HUES48 (cell line): ENCODE data around the gene GRM4.

ENCODE experiments used
- H3K27ac ChIP-seq: one replicate; pipeline ENCODE4 v1.7.0; 2013; ENCODE audit warnings: low read depth, low read length, inconsistent platforms
- H3K27me3 ChIP-seq: 2 replicates; pipeline ENCODE4 v1.6.1; 2013; ENCODE audit warnings: mild to moderate bottlenecking, low read length; ENCODE audit not compliant: control insufficient read depth, insufficient read depth
- H3K36me3 ChIP-seq: 2 replicates; pipeline ENCODE4 v1.6.1; 2013; ENCODE audit warnings: low read length; ENCODE audit not compliant: control insufficient read depth, insufficient read depth
- H3K4me1 ChIP-seq: 2 replicates; pipeline ENCODE4 v1.6.1; 2013; ENCODE audit warnings: mild to moderate bottlenecking, low read length; ENCODE audit not compliant: control insufficient read depth, insufficient read depth
- H3K4me3 ChIP-seq: 2 replicates; pipeline ENCODE4 v1.5.1; 2013; ENCODE audit warnings: mild to moderate bottlenecking, low read depth, low read length
- H3K9ac ChIP-seq: 2 replicates; pipeline ENCODE4 v1.6.1; 2013; ENCODE audit warnings: mild to moderate bottlenecking, low read depth, low read length, moderate library complexity
- H3K9me3 ChIP-seq: 2 replicates; pipeline ENCODE4 v1.6.1; 2013; ENCODE audit warnings: low read length; ENCODE audit not compliant: control insufficient read depth, insufficient read depth

The GRM4 gene

GRCh38 chr6:34176261-34177031 lies 30.6 kb upstream of the GRM4 start:
- H3K4me1 ChIP-seq = no peaks in the 10 kb centered on the region
- H3K27ac ChIP-seq = no peak overlapping the region
- no peak overlapping the region for H3K9ac ChIP-seq
- H3K9me3 ChIP-seq = no peaks in the 10 kb centered on the region
- no peaks in the 10 kb centered on the region for H3K27me3 ChIP-seq
- no peaks in the 10 kb centered on the region for H3K36me3 ChIP-seq
- H3K4me3 ChIP-seq = no peak overlapping the region

DNA sequence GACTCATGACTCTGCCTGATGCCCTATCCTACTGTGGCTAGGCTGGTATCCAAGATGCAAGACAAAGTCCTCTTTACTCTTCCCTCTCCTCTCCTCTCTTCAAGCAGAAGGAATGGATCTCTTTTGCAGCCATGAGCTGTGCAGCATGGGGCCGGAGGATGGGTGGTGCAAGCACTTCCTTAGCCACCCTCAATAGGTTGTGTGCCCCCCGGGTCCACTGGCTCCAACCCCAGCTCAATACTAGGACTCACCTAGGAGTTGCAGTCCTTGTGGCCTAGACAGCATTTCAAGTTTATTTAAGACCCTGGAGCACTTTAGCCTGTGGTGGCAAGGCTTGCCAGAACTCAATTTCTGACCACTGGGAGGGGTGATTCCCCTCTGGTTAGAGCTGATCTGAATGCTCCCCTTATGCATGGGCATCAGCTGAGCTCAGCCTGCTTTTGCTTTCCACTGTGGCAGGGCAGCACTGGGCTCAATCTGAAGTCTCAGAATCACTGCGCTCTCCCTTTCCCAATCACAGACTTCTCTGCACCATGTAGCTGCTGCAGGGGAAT lies 29.0 kb upstream of the GRM4 start:
- Histone ChIP-seq H3K4me1 (no peaks in the 10 kb centered on the region), H3K27ac (no peak overlapping the region)

GRCh38 chr6:34172961-34173775 lies 27.3 kb upstream of the GRM4 start:
- no peaks in the 10 kb centered on the region for H3K4me1 ChIP-seq
- H3K27ac ChIP-seq = no peak overlapping the region
- H3K9me3 ChIP-seq = no peaks in the 10 kb centered on the region
- H3K4me3 ChIP-seq = no peak overlapping the region
- no peak overlapping the region for H3K9ac ChIP-seq
- H3K27me3 ChIP-seq = no peaks in the 10 kb centered on the region
- no peaks in the 10 kb centered on the region for H3K36me3 ChIP-seq

More for the DNA sequence above, 29.0 kb upstream of the GRM4 start:
- no peaks in the 10 kb centered on the region for H3K9me3 ChIP-seq
- no peak overlapping the region for H3K9ac ChIP-seq
- H3K4me3 ChIP-seq = no peak overlapping the region
- H3K36me3 ChIP-seq = no peaks in the 10 kb centered on the region
- no peaks in the 10 kb centered on the region for H3K27me3 ChIP-seq

GRCh38 chr6:34170346-34170745 lies 24.5 kb upstream of the GRM4 start:
- no peaks in the 10 kb centered on the region for H3K27me3 ChIP-seq
- no peaks in the 10 kb centered on the region for H3K36me3 ChIP-seq
- no peak overlapping the region for H3K27ac ChIP-seq
- no peaks in the 10 kb centered on the region for H3K4me1 ChIP-seq
- H3K4me3 ChIP-seq = no peak overlapping the region
- H3K9me3 ChIP-seq = no peaks in the 10 kb centered on the region
- H3K9ac ChIP-seq = no peak overlapping the region

- Histone ChIP-seq H3K4me1 (no peaks in the 10 kb centered on the region), H3K9me3 (no peaks in the 10 kb centered on the region), H3K27ac (no peak overlapping the region), H3K27me3 (no peaks in the 10 kb centered on the region), H3K4me3 (no peak overlapping the region), H3K9ac (no peak overlapping the region), H3K36me3 (no peaks in the 10 kb centered on the region)
Observed at GRCh38 chr6:34169897-34170296, 24.0 kb upstream of the GRM4 start.

GRCh38 chr6:34161857-34162515 lies 16.1 kb upstream of the GRM4 start:
- H3K4me3 ChIP-seq = no peak overlapping the region
- H3K4me1 ChIP-seq = no peaks in the 10 kb centered on the region
- H3K36me3 ChIP-seq = no peaks in the 10 kb centered on the region
- no peaks in the 10 kb centered on the region for H3K27me3 ChIP-seq
- no peak overlapping the region for H3K27ac ChIP-seq
- peaks cover 7% of the 10 kb centered on the region; the same call in 1 of the 2 replicates for H3K9me3 ChIP-seq
- H3K9ac ChIP-seq = no peak overlapping the region

DNA sequence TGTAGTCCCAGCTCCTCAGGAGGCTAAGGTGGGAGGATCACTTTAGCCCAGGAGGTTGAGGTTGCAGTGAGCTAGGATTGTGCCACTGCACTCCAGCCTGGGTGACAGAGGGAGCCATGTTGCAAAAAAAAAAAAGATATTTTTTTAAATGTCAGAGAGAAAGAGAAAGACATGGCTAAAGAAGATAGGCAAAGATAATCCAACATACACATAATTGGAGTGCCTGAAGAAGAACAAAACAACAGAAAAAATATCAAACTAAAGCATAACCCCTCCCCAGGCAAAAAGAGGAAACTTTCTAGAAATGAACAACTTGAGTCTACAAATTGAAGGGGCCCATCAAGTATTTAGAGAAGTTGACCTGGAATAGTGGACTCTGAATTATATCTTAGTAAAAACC lies 14.0 kb upstream of the GRM4 start:
- Histone ChIP-seq H3K36me3 (no peaks in the 10 kb centered on the region), H3K27me3 (peaks cover 6% of the 10 kb centered on the region; the same call in 1 of the 2 replicates), H3K27ac (no peak overlapping the region), H3K4me3 (no peak overlapping the region), H3K4me1 (no peaks in the 10 kb centered on the region), H3K9me3 (peaks cover 7% of the 10 kb centered on the region; the same call in 1 of the 2 replicates), H3K9ac (no peak overlapping the region)

DNA sequence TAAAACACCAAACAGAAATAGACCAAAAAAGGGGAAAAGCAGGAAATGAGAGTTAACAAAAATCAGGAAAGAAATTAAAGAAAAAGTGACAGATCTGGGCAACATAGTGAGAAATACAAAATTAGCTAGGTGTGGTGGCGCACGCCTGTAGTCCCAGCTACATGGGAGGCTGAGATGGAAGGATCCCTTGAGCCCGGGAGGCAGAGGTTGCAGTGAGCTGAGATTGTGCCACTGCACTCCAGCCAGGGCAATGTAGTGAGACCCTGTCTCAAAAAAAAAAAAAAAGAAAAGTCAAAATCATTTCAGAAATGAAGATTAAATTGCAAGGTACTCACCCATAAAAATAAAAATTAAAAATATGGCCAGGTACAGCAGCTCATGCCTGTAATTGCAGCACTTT lies 13.0 kb upstream of the GRM4 start:
- Histone ChIP-seq H3K36me3 (no peaks in the 10 kb centered on the region), H3K27me3 (peaks cover 13% of the 10 kb centered on the region), H3K9ac (no peak overlapping the region), H3K27ac (no peak overlapping the region), H3K4me1 (no peaks in the 10 kb centered on the region), H3K4me3 (no peak overlapping the region), H3K9me3 (peaks cover 7% of the 10 kb centered on the region; the same call in 1 of the 2 replicates)

DNA sequence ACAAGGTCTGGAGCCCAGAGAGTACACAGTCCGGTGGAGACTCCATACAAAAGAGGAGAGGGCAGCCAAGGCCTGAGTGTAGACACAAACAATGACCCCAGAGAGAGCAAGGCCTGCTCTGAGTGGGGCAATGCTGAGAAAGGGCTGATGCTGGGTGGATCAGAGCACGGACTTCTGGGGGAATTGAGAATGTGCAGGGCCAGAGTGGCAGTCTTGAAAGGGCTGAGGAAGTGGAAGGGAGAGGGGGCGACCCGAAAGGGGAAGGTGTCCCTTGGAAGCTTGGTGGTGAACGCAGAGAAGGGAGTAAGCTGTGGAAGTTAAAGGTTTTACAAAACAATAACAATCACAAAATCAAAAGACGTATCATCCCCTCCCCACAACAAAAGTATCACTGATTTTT lies 12.0 kb upstream of the GRM4 start:
- Histone ChIP-seq H3K27ac (no peak overlapping the region), H3K27me3 (peaks cover 22% of the 10 kb centered on the region), H3K9ac (no peak overlapping the region), H3K36me3 (no peaks in the 10 kb centered on the region), H3K4me1 (no peaks in the 10 kb centered on the region), H3K4me3 (no peak overlapping the region), H3K9me3 (peaks cover 7% of the 10 kb centered on the region; the same call in 1 of the 2 replicates)

GRCh38 chr6:34157236-34157830 lies 11.4 kb upstream of the GRM4 start:
- Histone ChIP-seq H3K9me3 (peaks cover 7% of the 10 kb centered on the region; the same call in 1 of the 2 replicates), H3K27ac (no peak overlapping the region), H3K4me1 (peaks cover 2% of the 10 kb centered on the region; the same call in 1 of the 2 replicates), H3K27me3 (peaks cover 25% of the 10 kb centered on the region), H3K4me3 (no peak overlapping the region), H3K9ac (no peak overlapping the region), H3K36me3 (no peaks in the 10 kb centered on the region)
